Measurements from ENCODE around the gene WIPI1. TPM values are rescaled to one million over a fixed set of nuclear protein-coding genes. Genes with fewer than 3 reads are reported as not detected.

The WIPI1 gene
- total and polyA plus RNA-seq, 4 donors: 18.5 to 53.1 (median 38.2) TPM

DNA sequence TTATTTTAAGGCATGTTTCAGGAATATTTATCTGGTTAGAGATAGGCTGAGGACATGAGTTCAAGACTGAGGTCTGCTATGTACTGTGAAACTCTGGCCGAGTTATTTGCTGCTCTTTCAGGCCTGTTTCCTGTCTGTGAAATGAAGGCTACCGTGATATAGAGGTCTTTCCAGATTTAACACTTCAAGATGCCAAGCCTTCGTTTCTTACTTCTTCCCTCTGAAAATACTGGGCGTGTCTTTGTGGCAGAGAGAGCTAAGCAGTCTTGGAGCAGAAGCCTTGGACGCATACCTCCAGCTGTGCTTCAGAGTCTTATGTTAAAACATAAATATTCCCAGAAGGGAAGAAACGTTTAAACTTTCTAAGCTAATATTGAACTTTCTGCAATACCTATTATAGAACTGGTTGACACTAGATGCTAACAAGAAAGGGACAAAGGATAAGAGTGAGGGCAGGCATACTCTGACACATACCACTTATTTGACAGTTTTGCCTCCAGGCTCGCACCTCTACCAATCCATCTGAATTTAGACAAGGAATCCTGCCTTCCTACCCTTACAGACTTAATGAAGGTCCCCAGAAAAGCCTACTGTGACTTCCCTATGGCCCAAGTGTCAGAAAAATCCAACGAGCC lies 17.5 kb downstream of the WIPI1 start:
- Histone ChIP-seq H3K36me3 (ENCODE audit: control insufficient read depth in 1 of 2, insufficient read depth in 2 of 2, low read length in 1 of 2) (peaks cover 5 to 7% of the 10 kb centered on the region in 2 donors), H3K4me1 (ENCODE audit: control insufficient read depth in 1 of 2, insufficient read depth in 2 of 2, low read length in 2 of 2) (no peaks in the 10 kb centered on the region), H3K9me3 (ENCODE audit: control insufficient read depth, low read length) (no peaks in the 10 kb centered on the region), H3K4me3 (ENCODE audit: low read length in 2 of 2) (no peak overlapping the region), H3K27me3 (ENCODE audit: control insufficient read depth in 1 of 2, insufficient read depth in 2 of 2, low read length in 1 of 2) (no peaks in the 10 kb centered on the region), H3K27ac (ENCODE audit: low read depth in 1 of 2, low read length in 2 of 2) (no peak overlapping the region)
- intact Hi-C loops (cut with DNase I): loop anchor here (5.0 kb wide), 2 partner anchors 177 to 192 kb away; partner anchors contain the start of gene AMZ2 (in 1 of the 2)
- WGBS, 2 donors: 56 to 60% methylated on average over 8 of the region's 8 CpGs
- ATAC-seq (ENCODE audit: low FRiP score) (no peak), DNase-seq (no peak)

DNA sequence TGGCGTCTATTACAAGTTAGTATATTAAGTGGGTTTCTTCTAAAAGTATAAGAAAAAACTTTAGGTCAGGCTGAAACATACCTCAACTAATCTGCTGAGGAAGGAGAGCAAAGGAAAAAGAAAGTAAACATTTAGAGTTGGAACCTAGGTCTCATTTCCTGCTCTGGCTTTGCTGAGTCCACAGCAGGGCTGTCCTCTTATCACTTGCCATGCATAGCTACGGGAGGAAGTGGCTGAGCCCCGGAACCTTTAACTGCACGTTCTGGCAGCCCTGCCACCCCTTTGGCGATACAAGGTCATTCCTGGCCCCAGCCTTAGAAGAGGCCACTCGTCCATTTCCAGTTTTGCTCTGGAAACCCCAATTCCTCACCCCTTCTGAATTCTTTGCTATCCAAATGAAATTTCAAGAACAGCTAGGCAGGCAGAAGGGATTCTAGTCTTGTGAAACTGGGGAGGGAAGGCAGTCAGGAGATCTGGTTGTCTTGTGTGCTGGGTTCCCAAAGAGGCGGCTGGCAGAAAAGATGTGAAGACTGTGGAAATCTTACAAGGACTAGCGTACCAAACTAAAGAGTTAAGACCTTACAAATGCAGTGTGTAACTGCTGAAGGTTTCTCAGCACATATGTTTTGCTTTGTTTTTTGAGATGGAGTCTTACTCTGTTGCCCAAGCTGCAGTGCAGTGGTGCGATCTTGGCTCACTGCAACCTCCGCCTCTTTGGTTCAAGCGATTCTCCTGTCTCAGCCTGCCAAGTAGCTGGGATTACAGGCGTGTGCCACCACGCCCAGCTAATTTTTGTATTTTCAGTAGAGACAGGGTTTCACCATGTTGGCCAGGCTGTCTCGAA lies 19.1 kb downstream of the WIPI1 start:
- Histone ChIP-seq H3K27ac (ENCODE audit: low read depth in 1 of 2, low read length in 2 of 2) (no peak overlapping the region), H3K9me3 (ENCODE audit: control insufficient read depth, low read length) (no peaks in the 10 kb centered on the region), H3K4me3 (ENCODE audit: low read length in 2 of 2) (no peak overlapping the region), H3K4me1 (ENCODE audit: control insufficient read depth in 1 of 2, insufficient read depth in 2 of 2, low read length in 2 of 2) (no peaks in the 10 kb centered on the region), H3K27me3 (ENCODE audit: control insufficient read depth in 1 of 2, insufficient read depth in 2 of 2, low read length in 1 of 2) (no peaks in the 10 kb centered on the region), H3K36me3 (ENCODE audit: control insufficient read depth in 1 of 2, insufficient read depth in 2 of 2, low read length in 1 of 2) (peaks cover 7 to 10% of the 10 kb centered on the region in 2 donors)
- no peak for ATAC-seq (ENCODE audit: low FRiP score)
- intact Hi-C loops (cut with DNase I): loop anchor here (5.0 kb wide), 2 partner anchors 176 to 191 kb away; partner anchors contain the start of gene AMZ2 (in 1 of the 2)
- 64 to 67% methylated on average over 14 of the region's 14 CpGs for WGBS, 2 donors
- no peak for DNase-seq

DNA sequence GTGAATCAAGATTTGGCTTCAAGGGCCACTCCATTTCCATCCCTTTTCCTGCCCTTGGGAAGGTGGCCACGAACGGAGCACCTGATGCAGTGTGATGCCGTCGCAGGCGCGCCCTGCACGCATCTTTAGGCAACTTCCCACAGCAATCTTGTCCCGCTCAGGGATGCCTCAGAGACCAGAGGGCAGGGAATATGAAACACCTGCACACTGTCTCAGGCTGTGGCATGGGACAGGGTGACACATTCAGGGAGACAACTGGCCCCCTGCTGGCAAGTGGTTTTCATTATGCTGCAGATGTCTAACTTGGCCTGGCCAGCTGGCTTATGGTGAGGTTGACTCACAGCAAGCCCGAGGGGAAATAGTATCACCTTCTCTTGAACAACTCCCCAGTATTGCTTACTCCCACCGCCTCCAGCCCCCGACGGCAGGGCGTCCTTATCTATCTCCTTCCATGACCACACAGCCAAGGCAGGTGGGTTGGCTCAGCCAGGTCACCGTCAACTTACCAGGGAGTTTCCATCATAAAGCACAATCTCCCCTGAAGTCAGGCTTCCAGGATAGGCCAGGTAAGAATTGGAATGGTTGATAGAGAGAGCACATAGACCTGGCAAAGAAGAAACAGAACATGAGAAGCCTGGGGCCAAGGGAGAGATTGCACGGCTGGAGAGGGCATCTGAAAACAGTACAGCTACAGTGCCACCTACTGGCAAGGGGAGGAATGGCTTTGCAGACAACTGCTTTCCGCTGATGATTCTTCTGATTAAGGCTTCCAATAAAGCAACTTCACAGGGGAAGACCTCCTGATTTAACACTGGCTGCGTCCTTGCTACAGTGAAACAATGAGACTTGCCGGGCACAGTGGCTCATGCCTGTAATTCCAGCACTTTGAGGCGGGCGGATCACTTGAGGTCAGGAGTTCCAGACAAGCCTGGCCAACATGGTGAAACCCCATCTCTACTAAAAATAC lies 21.1 kb downstream of the WIPI1 start:
- DNase-seq: peak; percentile 82 to 85
- WGBS, 2 donors: 68 to 70% methylated on average over 20 of the region's 20 CpGs
- H3K4me1 ChIP-seq (ENCODE audit: control insufficient read depth in 1 of 2, insufficient read depth in 2 of 2, low read length in 2 of 2): no peaks in the 10 kb centered on the region
- no peaks in the 10 kb centered on the region for H3K9me3 ChIP-seq (ENCODE audit: control insufficient read depth, low read length)
- no peak overlapping the region for H3K4me3 ChIP-seq (ENCODE audit: low read length in 2 of 2)
- H3K36me3 ChIP-seq (ENCODE audit: control insufficient read depth in 1 of 2, insufficient read depth in 2 of 2, low read length in 1 of 2): peaks cover 12 to 18% of the 10 kb centered on the region in 2 donors
- no peaks in the 10 kb centered on the region for H3K27me3 ChIP-seq (ENCODE audit: control insufficient read depth in 1 of 2, insufficient read depth in 2 of 2, low read length in 1 of 2)
- peak; percentile 88 for ATAC-seq (ENCODE audit: low FRiP score)
- intact Hi-C loops (cut with DNase I): loop anchor here (5.0 kb wide), 2 partner anchors 174 to 189 kb away; partner anchors contain the start of gene AMZ2 (in 1 of the 2)
- H3K27ac ChIP-seq (ENCODE audit: low read depth in 1 of 2, low read length in 2 of 2): no peak overlapping the region

DNA sequence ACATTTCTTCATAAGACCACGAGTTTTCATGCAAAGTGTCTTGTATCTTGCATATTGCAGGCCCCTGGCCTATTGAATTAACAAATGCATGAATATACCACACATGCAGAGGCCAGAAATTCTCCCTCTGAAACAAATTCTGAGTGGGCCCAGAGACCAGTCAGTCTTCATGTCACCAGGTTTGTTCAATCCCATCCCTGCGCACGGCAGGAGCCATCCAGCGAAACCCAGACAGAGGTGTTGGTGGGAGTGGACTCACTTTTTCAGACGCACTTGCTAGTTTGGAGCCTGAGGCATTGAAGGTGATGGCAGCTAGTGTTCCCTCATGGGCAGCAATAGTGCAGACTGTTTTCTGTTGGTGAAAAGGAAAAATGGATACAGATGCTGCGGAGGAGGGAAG lies 21.9 kb downstream of the WIPI1 start:
- DNase-seq: no peak
- Histone ChIP-seq H3K4me1 (ENCODE audit: control insufficient read depth in 1 of 2, insufficient read depth in 2 of 2, low read length in 2 of 2) (no peaks in the 10 kb centered on the region), H3K27ac (ENCODE audit: low read depth in 1 of 2, low read length in 2 of 2) (no peak overlapping the region), H3K27me3 (ENCODE audit: control insufficient read depth in 1 of 2, insufficient read depth in 2 of 2, low read length in 1 of 2) (no peaks in the 10 kb centered on the region), H3K9me3 (ENCODE audit: control insufficient read depth, low read length) (no peaks in the 10 kb centered on the region), H3K36me3 (ENCODE audit: control insufficient read depth in 1 of 2, insufficient read depth in 2 of 2, low read length in 1 of 2) (peaks cover 10 to 21% of the 10 kb centered on the region in 2 donors), H3K4me3 (ENCODE audit: low read length in 2 of 2) (no peak overlapping the region)
- ATAC-seq (ENCODE audit: low FRiP score): no peak
- WGBS, 2 donors: 94 to 95% methylated on average over 6 of the region's 6 CpGs
- intact Hi-C loops (cut with DNase I): loop anchor here (5.0 kb wide), 2 partner anchors 173 to 188 kb away; partner anchors contain the start of gene AMZ2 (in 1 of the 2)

DNA sequence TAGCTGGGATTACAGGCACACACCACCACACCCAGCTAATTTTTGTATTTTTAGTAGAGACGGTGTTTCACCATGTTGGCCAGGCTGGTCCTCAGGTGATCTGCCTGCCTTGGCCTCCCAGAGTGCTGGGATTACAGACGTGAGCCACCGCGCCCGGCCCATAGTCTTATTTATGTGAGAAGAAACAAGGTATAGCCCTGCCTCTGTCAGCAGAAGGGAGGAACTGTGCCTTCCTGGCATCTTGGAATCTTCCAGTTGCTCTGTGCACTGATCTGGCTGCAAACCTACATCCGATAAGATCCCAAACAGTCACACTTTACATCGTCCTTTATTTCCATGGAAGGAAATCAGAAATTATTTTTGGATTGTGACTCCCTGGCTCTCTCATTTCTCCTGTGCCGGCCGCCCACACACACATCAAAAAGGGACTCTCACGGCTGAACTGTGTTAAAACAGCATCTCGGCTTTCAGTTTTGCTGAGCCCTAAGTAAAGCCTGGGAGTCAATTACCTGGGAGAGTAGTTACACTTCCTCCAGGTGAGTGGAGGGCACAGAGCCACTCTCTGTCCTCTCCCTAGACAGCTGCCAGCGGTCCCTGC lies 23.3 kb downstream of the WIPI1 start:
- no peak for DNase-seq
- Histone ChIP-seq H3K27ac (ENCODE audit: low read depth in 1 of 2, low read length in 2 of 2) (no peak overlapping the region), H3K27me3 (ENCODE audit: control insufficient read depth in 1 of 2, insufficient read depth in 2 of 2, low read length in 1 of 2) (no peaks in the 10 kb centered on the region), H3K36me3 (ENCODE audit: control insufficient read depth in 1 of 2, insufficient read depth in 2 of 2, low read length in 1 of 2) (peaks cover 5 to 22% of the 10 kb centered on the region in 2 donors), H3K4me3 (ENCODE audit: low read length in 2 of 2) (no peak overlapping the region), H3K4me1 (ENCODE audit: control insufficient read depth in 1 of 2, insufficient read depth in 2 of 2, low read length in 2 of 2) (no peaks in the 10 kb centered on the region), H3K9me3 (ENCODE audit: control insufficient read depth, low read length) (no peaks in the 10 kb centered on the region)
- no peak for ATAC-seq (ENCODE audit: low FRiP score)
- 58 to 61% methylated on average over 12 of the region's 12 CpGs for WGBS, 2 donors
- intact Hi-C loops (cut with DNase I): no loop called here

DNA sequence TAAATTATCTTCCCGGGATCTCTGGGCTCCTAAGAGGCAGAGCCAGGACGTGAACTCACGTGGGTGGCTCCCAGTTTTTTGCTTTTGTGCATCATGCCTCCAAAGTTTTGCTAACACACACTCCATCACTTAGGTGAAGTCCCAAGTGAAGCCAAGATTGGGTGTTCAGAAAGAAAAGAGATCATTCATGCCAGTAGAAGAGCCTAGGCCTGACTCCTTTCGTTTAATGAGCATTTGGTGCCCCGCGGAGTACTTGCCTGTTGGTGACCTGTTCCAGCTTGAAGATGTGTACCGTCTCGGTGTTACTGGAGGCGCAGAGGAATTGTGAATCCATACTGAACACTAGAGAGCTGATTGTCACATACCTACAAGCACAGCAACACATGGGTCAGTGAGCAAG lies 24.1 kb downstream of the WIPI1 start:
- Histone ChIP-seq H3K36me3 (ENCODE audit: control insufficient read depth in 1 of 2, insufficient read depth in 2 of 2, low read length in 1 of 2) (peaks cover 8 to 29% of the 10 kb centered on the region in 2 donors), H3K27ac (ENCODE audit: low read depth in 1 of 2, low read length in 2 of 2) (no peak overlapping the region), H3K4me3 (ENCODE audit: low read length in 2 of 2) (no peak overlapping the region), H3K9me3 (ENCODE audit: control insufficient read depth, low read length) (no peaks in the 10 kb centered on the region), H3K4me1 (ENCODE audit: control insufficient read depth in 1 of 2, insufficient read depth in 2 of 2, low read length in 2 of 2) (no peaks in the 10 kb centered on the region), H3K27me3 (ENCODE audit: control insufficient read depth in 1 of 2, insufficient read depth in 2 of 2, low read length in 1 of 2) (no peaks in the 10 kb centered on the region)
- DNase-seq: no peak
- intact Hi-C loops (cut with DNase I): no loop called here
- WGBS, 2 donors: 91 to 92% methylated on average over 9 of the region's 9 CpGs
- ATAC-seq (ENCODE audit: low FRiP score): no peak

DNA sequence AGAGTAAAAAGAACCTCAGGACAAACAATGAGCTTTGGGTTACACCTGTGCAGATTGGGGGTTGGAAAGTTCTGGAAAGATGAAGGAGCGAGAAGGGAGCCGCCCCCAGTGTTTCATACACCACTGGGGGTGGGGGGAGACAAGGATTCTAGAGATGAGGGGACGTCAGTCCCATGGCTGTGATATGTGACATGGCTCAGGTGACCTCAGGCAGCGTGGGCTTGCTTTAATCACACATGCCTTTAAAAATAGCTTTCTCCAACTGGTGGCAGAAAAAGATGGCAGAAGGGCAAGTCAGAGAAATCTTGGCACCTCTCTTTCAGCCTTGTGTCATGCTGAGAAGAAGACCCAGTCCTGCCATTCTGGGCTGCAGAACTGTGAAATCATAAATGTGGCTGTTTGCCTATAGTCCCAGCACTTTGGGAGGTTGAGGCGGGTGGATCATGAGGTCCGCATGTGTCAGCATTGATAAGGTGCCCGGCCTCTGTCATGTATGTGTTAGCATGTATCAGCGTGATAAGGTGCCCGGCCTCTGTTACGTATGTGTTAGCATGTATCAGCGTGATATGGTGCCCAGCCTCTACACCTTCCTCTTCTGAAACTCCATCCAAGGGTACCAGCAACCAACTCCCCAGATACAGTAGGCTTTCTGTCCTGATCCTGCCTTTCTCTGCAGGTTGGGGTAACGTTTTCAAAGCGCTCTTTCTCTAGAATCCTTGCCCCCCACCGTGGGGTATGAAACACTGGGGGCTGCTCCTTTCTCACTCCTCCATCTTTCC lies 25.0 kb downstream of the WIPI1 start:
- Histone ChIP-seq H3K4me3 (ENCODE audit: low read length in 2 of 2) (no peak overlapping the region), H3K27ac (ENCODE audit: low read depth in 1 of 2, low read length in 2 of 2) (no peak overlapping the region), H3K36me3 (ENCODE audit: control insufficient read depth in 1 of 2, insufficient read depth in 2 of 2, low read length in 1 of 2) (peaks cover 9 to 30% of the 10 kb centered on the region in 2 donors), H3K9me3 (ENCODE audit: control insufficient read depth, low read length) (no peaks in the 10 kb centered on the region), H3K27me3 (ENCODE audit: control insufficient read depth in 1 of 2, insufficient read depth in 2 of 2, low read length in 1 of 2) (no peaks in the 10 kb centered on the region), H3K4me1 (ENCODE audit: control insufficient read depth in 1 of 2, insufficient read depth in 2 of 2, low read length in 2 of 2) (no peaks in the 10 kb centered on the region)
- DNase-seq: no peak
- no peak for ATAC-seq (ENCODE audit: low FRiP score)
- 90% methylated on average over 14 of the region's 14 CpGs for WGBS, 2 donors
- intact Hi-C loops (cut with DNase I): no loop called here

Measured in aorta (tissue), 5 donors.